Vagina (tissue), 2 donors: ENCODE data around the gene PADI1. TPM values are rescaled to one million over a fixed set of nuclear protein-coding genes. Genes with fewer than 3 reads are reported as not detected.

Source experiments
- DNase-seq, 2 donors: peaks; one replicate each; pipeline ENCODE4 v3.0.0-alpha.2; 2017; ENCODE audit errors: extremely low spot score in 2 of 2
- H3K27ac ChIP-seq: fragments of 200-600 bp; sonication (generic); one replicate; pipeline ENCODE4 v1.5.1; 2019
- H3K27me3 ChIP-seq: fragments of 200-600 bp; sonication (generic); one replicate; pipeline ENCODE4 v1.5.1; 2019
- H3K36me3 ChIP-seq, 2 donors: fragments of 200-600 bp; sonication (generic); one replicate each; pipeline ENCODE4 v1.5.1; 2017 to 2019
- H3K4me1 ChIP-seq: fragments of 200-600 bp; sonication (generic); one replicate; pipeline ENCODE4 v1.5.1; 2019
- H3K4me3 ChIP-seq, 2 donors: fragments of 200-600 bp; sonication (generic); 1 replicate in 1 of 2; 2 replicates in 1 of 2; pipeline ENCODE4 v1.5.1; 2016 to 2019
- H3K9me3 ChIP-seq: fragments of 200-600 bp; sonication (generic); one replicate; pipeline ENCODE4 v1.5.1; 2019
- CTCF ChIP-seq, 3 experiments: fragments of 450-650 bp in 2 of 3; fragments of 200-600 bp in 1 of 3; sonication (generic) in 1 of 3; IDR thresholded peaks; one replicate each; pipeline ENCODE4 v1.5.1; 2017 to 2019; ENCODE audit warnings: antibody characterized with exemption in 3 of 3, mild to moderate bottlenecking in 2 of 3, moderate library complexity in 2 of 3
- POLR2A ChIP-seq, 2 donors: fragments of 450-650 bp; IDR thresholded peaks; one replicate each; pipeline ENCODE4 v1.6.1; 2017; ENCODE audit warnings: antibody characterized with exemption in 2 of 2, mild to moderate bottlenecking in 2 of 2, moderate library complexity in 2 of 2
- POLR2AphosphoS5 ChIP-seq, 2 donors: sonication (generic); formaldehyde crosslinking; IDR thresholded peaks; one replicate each; pipeline ENCODE4 v1.9.0; 2017; ENCODE audit warnings: antibody characterized with exemption in 2 of 2, mild to moderate bottlenecking in 2 of 2, low read depth in 1 of 2; ENCODE audit not compliant: insufficient read depth in 1 of 2
- intact Hi-C: fragments of 100-400 bp; cut with DNase I; formaldehyde crosslinking; loops from one replicate; pipeline ENCODE4 v1.15.1; 2023
- total RNA-seq: library from RNA; depleted of rRNA; stranded (reverse); fragments of >200 nt; gene quantifications from one replicate; pipeline ENCODE4 v1.2.3, GENCODE V29; 2016

The PADI1 gene
- total RNA-seq, 1 donor from 2014 or later = 46.4 TPM

- intact Hi-C loops = no loop called here
- Histone ChIP-seq H3K9me3 (no peaks in the 10 kb centered on the region), H3K27me3 (no peaks in the 10 kb centered on the region), H3K4me1 (peaks cover 4% of the 10 kb centered on the region), H3K36me3 (no peaks in the 10 kb centered on the region), H3K27ac (no peak overlapping the region), H3K4me3 (no peak overlapping the region)
- no peak for DNase-seq
- TF ChIP-seq CTCF (IDR thresholded peaks at IDR 0.05) (no peak), POLR2A (IDR thresholded peaks at IDR 0.05) (no peak), POLR2AphosphoS5 (IDR thresholded peaks at IDR 0.05; ENCODE audit: insufficient read depth in 1 of 2, low read depth in 1 of 2) (no peak)
Observed at GRCh38 chr1:17258758-17259130, 53.8 kb downstream of the PADI1 start.

GRCh38 chr1:17259233-17259873 lies 54.4 kb downstream of the PADI1 start:
- no peaks in the 10 kb centered on the region for H3K9me3 ChIP-seq
- peaks cover 4% of the 10 kb centered on the region for H3K4me1 ChIP-seq
- no peak for DNase-seq
- intact Hi-C loops = no loop called here
- no peak overlapping the region for H3K4me3 ChIP-seq
- H3K36me3 ChIP-seq = no peaks in the 10 kb centered on the region
- TF ChIP-seq CTCF (IDR thresholded peaks at IDR 0.05) = no peak
- TF ChIP-seq POLR2A (IDR thresholded peaks at IDR 0.05) = no peak
- TF ChIP-seq POLR2AphosphoS5 (IDR thresholded peaks at IDR 0.05; ENCODE audit: insufficient read depth in 1 of 2, low read depth in 1 of 2) = no peak
- no peak overlapping the region for H3K27ac ChIP-seq
- no peaks in the 10 kb centered on the region for H3K27me3 ChIP-seq

- Histone ChIP-seq H3K4me1 (peaks cover 4% of the 10 kb centered on the region), H3K27ac (no peak overlapping the region), H3K9me3 (no peaks in the 10 kb centered on the region), H3K27me3 (no peaks in the 10 kb centered on the region), H3K4me3 (no peak overlapping the region), H3K36me3 (no peaks in the 10 kb centered on the region)
- no peak for DNase-seq
- TF ChIP-seq POLR2AphosphoS5 (IDR thresholded peaks at IDR 0.05; ENCODE audit: insufficient read depth in 1 of 2, low read depth in 1 of 2) (no peak), POLR2A (IDR thresholded peaks at IDR 0.05) (no peak), CTCF (IDR thresholded peaks at IDR 0.05) (no peak)
- intact Hi-C loops = no loop called here
Observed at GRCh38 chr1:17260264-17260663, 55.3 kb downstream of the PADI1 start.

- no peaks in the 10 kb centered on the region for H3K36me3 ChIP-seq
- H3K4me3 ChIP-seq = no peak overlapping the region
- H3K9me3 ChIP-seq = no peaks in the 10 kb centered on the region
- DNase-seq = no peak
- H3K4me1 ChIP-seq = peaks cover 4% of the 10 kb centered on the region
- intact Hi-C loops = no loop called here
- H3K27ac ChIP-seq = no peak overlapping the region
- TF ChIP-seq POLR2AphosphoS5 (IDR thresholded peaks at IDR 0.05; ENCODE audit: insufficient read depth in 1 of 2, low read depth in 1 of 2) (no peak), POLR2A (IDR thresholded peaks at IDR 0.05) (no peak), CTCF (IDR thresholded peaks at IDR 0.05) (no peak)
- H3K27me3 ChIP-seq = no peaks in the 10 kb centered on the region
Observed at GRCh38 chr1:17260738-17261137, 55.8 kb downstream of the PADI1 start.

GRCh38 chr1:17263936-17264335 lies 59.0 kb downstream of the PADI1 start:
- Histone ChIP-seq H3K27me3 (no peaks in the 10 kb centered on the region), H3K4me1 (no peaks in the 10 kb centered on the region), H3K27ac (no peak overlapping the region), H3K9me3 (no peaks in the 10 kb centered on the region), H3K36me3 (no peaks in the 10 kb centered on the region), H3K4me3 (no peak overlapping the region)
- TF ChIP-seq POLR2A (IDR thresholded peaks at IDR 0.05) (no peak), CTCF (IDR thresholded peaks at IDR 0.05) (no peak), POLR2AphosphoS5 (IDR thresholded peaks at IDR 0.05; ENCODE audit: insufficient read depth in 1 of 2, low read depth in 1 of 2) (no peak)
- intact Hi-C loops = no loop called here
- DNase-seq = no peak
